Endothelial cell of umbilical vein (primary cell): ENCODE results near the gene PSAP.

Source experiments
- GATA2 ChIP-seq: IDR thresholded peaks from 2 replicates; pipeline ENCODE4 v1.7.0; 2011; ENCODE audit warnings: low read depth, mild to moderate bottlenecking, moderate library complexity, mixed read lengths, low read length; ENCODE audit not compliant: insufficient read length, insufficient read depth
- MYC ChIP-seq: IDR thresholded peaks from one replicate; pipeline ENCODE4 v1.6.1; 2011; ENCODE audit warnings: mild to moderate bottlenecking, low read depth, low read length

DNA sequence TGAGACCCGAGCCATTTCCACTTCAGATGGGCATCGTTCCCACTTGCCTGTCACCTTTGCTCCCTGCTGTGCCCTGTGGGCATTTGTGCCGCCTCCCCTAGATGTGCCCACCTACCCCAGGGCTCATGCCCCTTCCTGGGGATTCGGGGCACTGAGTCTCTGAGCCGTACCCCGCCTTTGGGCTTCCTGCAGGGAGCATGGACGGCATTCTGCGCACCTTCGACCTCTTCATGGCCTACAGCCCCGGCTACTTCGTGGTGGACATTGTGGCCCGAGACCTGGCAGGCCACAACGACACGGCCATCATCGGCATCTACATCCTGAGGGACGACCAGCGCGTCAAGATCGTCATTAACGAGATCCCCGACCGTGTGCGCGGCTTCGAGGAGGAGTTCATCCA is 41.4 kb downstream of the PSAP start:
- TF ChIP-seq MYC (no peak), GATA2 (no peak)
